ENCODE data around the gene CTDSP2.

The CTDSP2 gene

GRCh38 chr12:57864442-57865083 lies 18.0 kb upstream of the CTDSP2 start:
- TF ChIP-seq YY1 (IDR thresholded peaks at IDR 0.05; ENCODE audit: low read depth) (0 out of 2 replicates have a peak, but pooled peaks have one; percentile 24), EGR1 (IDR thresholded peaks at IDR 0.05) (no peak)

DNA sequence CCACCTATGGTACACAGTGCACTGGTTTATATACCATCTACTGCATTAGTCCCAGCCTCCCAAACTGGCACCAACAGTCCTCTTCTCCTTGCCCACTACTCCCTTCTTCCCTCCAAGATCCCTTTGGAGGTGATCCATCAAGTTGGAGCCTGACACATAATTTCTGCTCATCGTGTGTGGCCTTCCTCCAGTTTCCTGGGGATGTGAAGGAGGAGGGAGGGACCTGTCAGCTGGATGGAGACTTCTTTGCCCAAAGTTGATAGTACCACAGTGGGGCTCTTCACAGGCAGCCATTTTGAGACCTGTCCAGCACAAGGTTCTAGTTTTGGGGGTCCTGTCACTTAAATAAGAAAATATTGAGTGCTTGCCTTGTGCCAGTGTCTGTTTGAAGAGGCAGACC lies 17.1 kb upstream of the CTDSP2 start:
- TF ChIP-seq REST (IDR thresholded peaks at IDR 0.05; ENCODE audit: low read depth) (0 out of 2 replicates have a peak, but pooled peaks have one; percentile 14), USF1 (IDR thresholded peaks at IDR 0.05) (no peak)

GRCh38 chr12:57861967-57862366 lies 15.4 kb upstream of the CTDSP2 start:
- TF ChIP-seq ZBTB7A (IDR thresholded peaks at IDR 0.05; ENCODE audit: low read depth) = no peak
- no peak for TF ChIP-seq TAF1 (IDR thresholded peaks at IDR 0.05; ENCODE audit: low read depth)
- no peak for TF ChIP-seq TEAD4 (IDR thresholded peaks at IDR 0.05)
- TF ChIP-seq EP300 (IDR thresholded peaks at IDR 0.05; ENCODE audit: borderline replicate concordance) = no peak
- no peak for TF ChIP-seq FOXM1 (IDR thresholded peaks at IDR 0.05; ENCODE audit: borderline replicate concordance, low read depth)
- TF ChIP-seq CEBPB (IDR thresholded peaks at IDR 0.05) = no peak
- no peak for TF ChIP-seq TCF12 (IDR thresholded peaks at IDR 0.05; ENCODE audit: low read depth)
- no peak for TF ChIP-seq CREB1 (IDR thresholded peaks at IDR 0.05; ENCODE audit: low read depth)

DNA sequence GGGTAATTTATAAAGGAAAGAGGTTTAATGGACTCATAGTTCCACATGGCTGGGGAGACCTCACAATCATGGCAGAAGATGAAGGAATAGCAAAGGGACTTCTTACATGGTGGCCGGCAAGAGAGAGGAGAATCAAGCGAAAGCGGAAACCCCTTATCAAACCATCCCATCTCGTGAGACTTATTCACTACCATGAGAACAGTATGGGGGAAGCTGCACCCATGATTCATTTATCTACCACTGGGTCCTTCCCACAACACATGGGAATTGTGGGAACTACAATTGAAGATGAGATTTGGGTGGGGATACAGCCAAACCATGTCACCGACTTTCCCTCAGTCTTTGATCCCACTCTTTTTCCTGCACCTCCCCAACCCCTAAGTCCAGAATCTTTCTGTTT lies 12.6 kb upstream of the CTDSP2 start:
- TF ChIP-seq EP300 (IDR thresholded peaks at IDR 0.05; ENCODE audit: borderline replicate concordance) (no peak), USF1 (IDR thresholded peaks at IDR 0.05) (no peak), YY1 (IDR thresholded peaks at IDR 0.05; ENCODE audit: low read depth) (no peak), EGR1 (IDR thresholded peaks at IDR 0.05) (no peak), CEBPB (IDR thresholded peaks at IDR 0.05) (no peak), CREB1 (IDR thresholded peaks at IDR 0.05; ENCODE audit: low read depth) (no peak), ZBTB7A (IDR thresholded peaks at IDR 0.05; ENCODE audit: low read depth) (no peak), FOXM1 (IDR thresholded peaks at IDR 0.05; ENCODE audit: borderline replicate concordance, low read depth) (no peak), TAF1 (IDR thresholded peaks at IDR 0.05; ENCODE audit: low read depth) (no peak), NFIC (IDR thresholded peaks at IDR 0.05) (no peak), MAX (IDR thresholded peaks at IDR 0.05) (no peak), TEAD4 (IDR thresholded peaks at IDR 0.05) (no peak), REST (IDR thresholded peaks at IDR 0.05; ENCODE audit: low read depth) (no peak), RAD21 (IDR thresholded peaks at IDR 0.05; ENCODE audit: low read depth) (no peak), TCF12 (IDR thresholded peaks at IDR 0.05; ENCODE audit: low read depth) (no peak)

DNA sequence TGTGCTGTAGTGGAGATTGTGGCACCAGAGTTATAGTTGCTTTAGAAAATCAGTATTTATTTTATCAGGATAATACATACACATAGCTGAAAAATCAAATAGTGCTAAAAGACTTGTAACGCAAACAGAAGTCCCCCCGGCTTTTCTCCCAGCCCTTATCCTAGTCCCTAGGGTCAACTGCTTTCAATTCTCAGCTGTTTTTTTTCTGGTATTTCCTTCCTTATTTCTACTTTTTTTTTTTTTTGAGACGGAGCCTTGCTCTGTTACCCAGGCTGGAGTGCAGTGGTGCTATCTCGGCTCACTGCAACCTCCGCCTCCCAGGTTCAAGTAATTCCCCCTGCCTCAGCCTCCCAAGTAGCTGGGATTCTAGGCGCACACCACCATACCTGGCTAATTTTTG lies 8.4 kb upstream of the CTDSP2 start:
- TF ChIP-seq CREB1 (IDR thresholded peaks at IDR 0.05; ENCODE audit: low read depth) = no peak
- TF ChIP-seq FOXM1 (IDR thresholded peaks at IDR 0.05; ENCODE audit: borderline replicate concordance, low read depth) = no peak
- TF ChIP-seq ZBTB7A (IDR thresholded peaks at IDR 0.05; ENCODE audit: low read depth) = no peak
- TF ChIP-seq CEBPB (IDR thresholded peaks at IDR 0.05) = no peak
- no peak for TF ChIP-seq TAF1 (IDR thresholded peaks at IDR 0.05; ENCODE audit: low read depth)
- no peak for TF ChIP-seq YY1 (IDR thresholded peaks at IDR 0.05; ENCODE audit: low read depth)
- TF ChIP-seq MAX (IDR thresholded peaks at IDR 0.05) = no peak
- no peak for TF ChIP-seq TEAD4 (IDR thresholded peaks at IDR 0.05)
- TF ChIP-seq EGR1 (IDR thresholded peaks at IDR 0.05) = no peak
- TF ChIP-seq REST (IDR thresholded peaks at IDR 0.05; ENCODE audit: low read depth) = no peak
- TF ChIP-seq EP300 (IDR thresholded peaks at IDR 0.05; ENCODE audit: borderline replicate concordance) = no peak
- TF ChIP-seq RAD21 (IDR thresholded peaks at IDR 0.05; ENCODE audit: low read depth) = no peak
- no peak for TF ChIP-seq NFIC (IDR thresholded peaks at IDR 0.05)
- no peak for TF ChIP-seq TCF12 (IDR thresholded peaks at IDR 0.05; ENCODE audit: low read depth)
- TF ChIP-seq USF1 (IDR thresholded peaks at IDR 0.05) = no peak

All from Ishikawa (cell line).